C4-2B (cell line): ENCODE results near the gene TNPO1.

Experiments used
- CTCF ChIP-seq: fragments of 450-650 bp; conservative IDR thresholded peaks from 2 replicates; pipeline ENCODE4 v1.5.1; 2017; ENCODE audit warnings: mild to moderate bottlenecking
- ZFX ChIP-seq: fragments of 450-650 bp; IDR thresholded peaks from 2 replicates; pipeline ENCODE4 v1.6.1; 2017

DNA sequence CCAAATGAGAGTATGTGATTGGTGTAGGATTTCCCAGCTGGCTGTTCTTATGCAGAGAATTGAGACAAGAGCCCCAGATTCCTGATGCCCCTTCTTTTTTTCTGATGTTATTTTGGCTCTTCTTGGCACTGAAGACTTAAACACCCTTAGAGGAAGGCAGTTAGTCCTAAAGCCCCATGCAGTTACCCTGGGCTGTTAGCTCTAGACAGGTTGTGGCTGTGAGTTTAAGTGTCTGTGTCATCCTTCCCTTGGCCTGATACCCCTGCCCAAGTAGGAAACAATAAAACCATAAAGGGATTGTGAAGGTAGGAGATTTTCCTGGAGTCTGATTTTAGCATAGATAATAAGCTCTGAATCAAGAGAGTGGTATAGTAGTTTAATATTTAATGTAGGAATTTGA, 13.2 kb downstream of the TNPO1 start:
- no peak for TF ChIP-seq CTCF
- no peak for TF ChIP-seq ZFX
